Activated T-cell treated with anti-CD3 and anti-CD28 coated beads for 4 hours (primary cell): Measurements from ENCODE around the gene EYA2.
A peak's percentile ranks its signal among the peaks of the same experiment; 100 is the strongest.

ENCODE experiments used
- DNase-seq: peaks from one replicate; pipeline ENCODE4 v3.0.0-alpha.2; 2020

EYA2 gene

GRCh38 chr20:47215653-47216397 is 321.2 kb downstream of the EYA2 start:
- DNase-seq = no peak

- DNase-seq = no peak
Measured at GRCh38 chr20:47216819-47217410, 322.3 kb downstream of the EYA2 start.

GRCh38 chr20:47217482-47218446 is 323.1 kb downstream of the EYA2 start:
- no peak for DNase-seq

DNA sequence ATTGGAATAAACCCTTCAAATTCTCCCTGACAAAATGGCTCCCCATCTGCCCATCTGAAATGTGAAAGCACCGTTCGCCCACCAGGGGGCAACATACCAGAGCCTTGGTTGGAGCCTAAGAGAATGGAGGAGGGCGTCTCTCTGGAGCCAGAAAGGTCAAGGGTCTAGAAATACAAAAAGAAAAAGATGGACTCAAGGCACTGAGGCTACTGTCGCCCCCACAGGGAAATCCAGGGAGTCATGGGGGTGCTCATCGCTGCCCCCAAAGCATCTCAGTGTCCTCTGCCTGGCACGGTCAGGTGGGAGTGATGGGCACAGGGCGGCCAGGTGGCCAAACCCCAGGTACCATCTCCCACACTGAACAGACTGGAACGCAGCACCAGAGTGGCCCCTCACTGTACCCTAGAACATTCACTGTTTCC is 325.5 kb downstream of the EYA2 start:
- DNase-seq = peak; percentile 35

DNA sequence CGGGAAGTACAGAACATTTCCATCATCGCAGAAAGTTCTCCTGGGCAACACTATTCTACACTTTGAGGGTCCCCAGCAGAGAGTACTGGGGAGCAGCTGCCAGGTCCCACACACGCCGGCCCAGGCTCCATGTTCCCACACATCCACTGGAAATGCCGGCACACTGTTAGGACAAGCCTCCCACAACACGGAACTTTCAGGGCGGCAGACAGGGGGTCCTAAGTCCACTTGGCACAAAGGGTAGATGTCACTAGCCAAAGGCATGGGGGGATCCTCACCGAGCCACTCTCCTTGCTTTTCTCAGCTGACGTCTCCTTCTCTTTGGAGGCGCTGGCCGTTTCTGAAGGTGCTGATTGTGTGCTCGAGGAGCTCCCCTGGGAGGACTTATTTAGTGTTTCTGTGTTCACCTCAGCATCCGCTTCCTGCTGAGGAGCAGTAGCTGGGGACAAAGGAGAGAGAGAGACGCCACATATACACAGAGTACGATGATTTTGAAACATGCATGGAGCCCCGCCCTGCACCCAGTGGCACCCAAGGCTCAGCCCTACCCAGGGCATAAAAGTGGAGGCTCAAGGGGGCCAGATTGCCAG is 326.5 kb downstream of the EYA2 start:
- DNase-seq = no peak

- DNase-seq = no peak
Measured at GRCh38 chr20:47222468-47223119, 328.0 kb downstream of the EYA2 start.

DNA sequence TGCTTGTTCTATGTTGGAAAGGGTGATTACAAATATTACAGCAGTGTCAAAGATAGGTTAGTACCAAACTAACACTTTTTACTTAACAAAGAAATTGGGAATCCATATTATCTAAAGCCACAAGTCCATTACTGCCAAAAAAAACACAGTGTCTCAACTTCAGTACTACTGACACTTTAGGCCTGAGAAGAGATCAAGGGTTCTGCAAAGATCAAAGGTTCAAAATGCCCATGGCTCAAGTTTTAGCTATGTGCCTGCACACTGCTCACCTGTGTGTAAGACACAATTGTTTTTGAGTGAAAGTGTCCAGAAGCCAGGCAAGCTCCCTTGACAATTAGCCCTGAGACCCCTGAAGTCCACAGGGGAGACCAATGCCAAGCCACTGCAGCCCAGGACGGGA is 329.3 kb downstream of the EYA2 start:
- no peak for DNase-seq

DNA sequence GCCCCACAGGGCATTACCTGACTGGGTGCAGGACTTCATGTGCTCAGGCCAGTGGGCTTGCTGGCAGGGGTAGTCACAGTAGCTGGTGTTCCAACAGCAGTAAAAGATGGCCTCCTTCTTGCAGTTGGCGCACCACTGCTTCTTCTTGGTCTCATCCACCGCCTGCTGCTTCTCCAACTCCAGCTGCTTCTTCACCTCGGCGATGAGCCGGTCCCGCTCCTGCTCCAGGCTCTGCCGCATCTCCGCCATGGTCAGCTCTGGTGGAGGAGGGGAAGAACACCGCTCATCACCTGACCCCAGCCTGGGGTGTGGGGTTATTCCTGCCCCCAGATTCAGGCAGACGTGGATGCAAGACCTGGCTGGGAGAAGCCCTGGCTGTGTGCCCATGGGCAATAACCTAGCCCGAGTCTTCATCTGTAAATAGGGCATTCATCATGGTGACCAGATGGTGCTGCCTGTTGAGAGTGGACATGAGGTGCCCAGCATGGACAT is 329.7 kb downstream of the EYA2 start:
- DNase-seq = no peak

- DNase-seq = no peak
Measured at GRCh38 chr20:47224857-47225256, 330.2 kb downstream of the EYA2 start.

GRCh38 chr20:47225458-47225857 is 330.8 kb downstream of the EYA2 start:
- no peak for DNase-seq

GRCh38 chr20:47227119-47227518 is 332.5 kb downstream of the EYA2 start:
- no peak for DNase-seq

GRCh38 chr20:47227576-47227975 is 332.9 kb downstream of the EYA2 start:
- DNase-seq = no peak

DNA sequence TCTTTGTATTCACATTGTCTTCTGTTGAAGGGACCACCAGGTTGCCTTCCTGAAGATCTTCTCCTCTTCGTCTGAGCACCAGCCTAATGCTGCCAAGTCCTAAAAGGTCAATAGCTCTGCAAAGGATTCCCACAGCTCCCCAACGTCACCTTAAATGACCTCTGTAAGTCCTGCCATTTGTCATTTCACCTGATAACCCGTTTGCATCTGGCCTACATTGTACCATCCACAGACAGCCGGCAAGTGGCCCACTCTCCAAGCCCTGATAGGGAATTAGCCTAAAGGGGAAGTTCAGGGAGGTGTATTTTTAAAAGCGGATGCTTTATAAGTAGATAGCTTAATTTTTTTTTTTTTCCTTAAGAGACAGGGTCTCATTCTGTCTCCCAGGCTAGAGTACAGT is 334.0 kb downstream of the EYA2 start:
- no peak for DNase-seq

- DNase-seq = no peak
Measured at GRCh38 chr20:47230811-47231256, 336.2 kb downstream of the EYA2 start.

- no peak for DNase-seq
Measured at GRCh38 chr20:47231382-47232039, 336.9 kb downstream of the EYA2 start.

- no peak for DNase-seq
Measured at GRCh38 chr20:47232518-47232917, 337.9 kb downstream of the EYA2 start.

GRCh38 chr20:47233333-47234188 is 338.9 kb downstream of the EYA2 start:
- DNase-seq = no peak

- no peak for DNase-seq
Measured at GRCh38 chr20:47235111-47235510, 340.5 kb downstream of the EYA2 start.

DNA sequence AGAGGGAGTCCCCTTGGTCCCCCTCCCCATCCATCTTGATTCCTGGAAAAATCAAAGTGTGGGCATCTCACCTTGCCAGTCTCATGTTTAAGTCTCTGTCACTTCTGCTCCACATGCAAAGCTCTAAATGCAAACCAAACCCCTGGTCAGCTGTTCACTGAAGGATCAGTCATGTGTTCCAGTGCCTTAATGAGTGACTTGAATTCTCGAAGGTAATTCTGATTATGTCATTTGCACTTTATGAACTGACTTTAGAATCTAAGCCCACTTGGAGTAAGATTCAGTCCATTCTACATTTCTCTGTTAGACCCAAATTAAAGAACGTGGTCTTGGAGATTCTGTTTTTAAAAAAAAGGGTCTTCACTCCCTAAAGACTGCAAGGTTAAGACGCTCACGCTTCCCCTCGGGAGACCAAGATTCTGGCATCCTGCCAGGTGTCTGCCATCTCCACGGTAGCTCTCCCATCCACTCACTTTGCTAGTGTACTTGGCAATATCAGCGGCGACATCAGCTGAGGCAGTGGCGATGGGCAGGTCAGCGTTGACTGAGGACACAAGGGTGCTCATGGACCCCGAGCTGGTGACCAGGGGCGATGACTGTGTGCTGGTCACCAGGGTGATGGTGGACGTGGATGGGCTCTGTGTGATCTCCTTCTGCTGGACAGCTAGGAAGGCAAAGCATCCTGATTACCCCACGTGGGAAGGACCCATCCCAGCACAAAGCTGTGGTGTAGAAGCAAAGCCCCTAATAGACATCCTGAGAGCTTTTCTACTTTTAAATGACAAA is 341.4 kb downstream of the EYA2 start:
- DNase-seq = no peak

DNA sequence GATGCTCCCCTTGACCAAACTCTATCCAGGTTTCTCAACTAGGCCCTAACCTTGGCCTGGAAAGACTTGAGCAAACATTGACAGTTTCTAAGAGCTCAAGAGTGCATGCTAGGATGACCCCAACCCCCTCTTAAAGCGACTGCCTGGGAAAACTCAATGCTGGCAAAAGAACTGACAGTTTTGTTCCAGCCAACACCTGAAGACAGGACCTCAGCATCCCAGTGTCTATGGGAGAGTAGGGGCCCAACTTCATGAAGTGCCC is 341.9 kb downstream of the EYA2 start:
- DNase-seq = no peak
